PC-9 (cell line): ENCODE results near the gene GNG4. TPM values are rescaled to one million over a fixed set of nuclear protein-coding genes. Genes with fewer than 3 reads are reported as not detected.

Experiments
- BruUV-seq: library from RNA; stranded (reverse); fragments of 400-500 nt; replicated peaks from 2 replicates; lab custom pipeline; 2021; lab: Mats Ljungman, UMichigan
- CTCF ChIA-PET: fragments of 300-600 bp; sonication (Branson Sonifier 250); formaldehyde crosslinking; loops from one replicate; lab custom pipeline; 2022; ENCODE audit warnings: antibody characterized with exemption; lab: Charles Lee
- POLR2A ChIA-PET: fragments of 300-600 bp; sonication (Branson Sonifier 250); formaldehyde crosslinking; loops from one replicate; lab custom pipeline; 2022; ENCODE audit warnings: antibody characterized with exemption; ENCODE audit not compliant: unreplicated experiment; lab: Charles Lee
- DNase-seq, 2 experiments: peaks; one replicate each; pipeline versions ENCODE4 v3.0.0 to v3.0.0-alpha.2; 2015 to 2022; ENCODE audit warnings: mixed read lengths in 1 of 2
- H2AFZ ChIP-seq: fragments of 200-600 bp; sonication (generic); 2 replicates; pipeline ENCODE4 v1.8.1; 2017; ENCODE audit warnings: antibody characterized with exemption
- H3F3A ChIP-seq: fragments of 200-600 bp; sonication (generic); 2 replicates; pipeline ENCODE4 v1.8.1; 2017; ENCODE audit warnings: antibody characterized with exemption, mild to moderate bottlenecking, low read depth; ENCODE audit not compliant: insufficient read depth
- H3K27ac ChIP-seq: fragments of 200-600 bp; sonication (generic); 2 replicates; pipeline ENCODE4 v1.6.1; 2016; ENCODE audit warnings: mixed run types
- H3K27me3 ChIP-seq: fragments of 200-600 bp; sonication (generic); 2 replicates; pipeline ENCODE4 v1.6.1; 2016; ENCODE audit warnings: low read depth, mixed run types; ENCODE audit not compliant: insufficient read depth
- H3K36me3 ChIP-seq: fragments of 200-600 bp; sonication (generic); 2 replicates; pipeline ENCODE4 v1.6.1; 2016; ENCODE audit warnings: low read depth, mixed run types
- H3K4me1 ChIP-seq: fragments of 200-600 bp; sonication (generic); replicated peaks from 2 replicates; pipeline ENCODE4 v1.6.1; 2016; ENCODE audit warnings: mixed run types; ENCODE audit not compliant: insufficient read depth
- H3K4me2 ChIP-seq: fragments of 200-600 bp; sonication (generic); 2 replicates; pipeline ENCODE4 v1.6.1; 2017; ENCODE audit warnings: mixed run types
- H3K4me3 ChIP-seq: fragments of 200-600 bp; sonication (generic); 2 replicates; pipeline ENCODE4 v1.6.1; 2016; ENCODE audit warnings: mixed run types
- H3K79me2 ChIP-seq: fragments of 200-600 bp; sonication (generic); 2 replicates; pipeline ENCODE4 v1.6.1; 2017; ENCODE audit warnings: low read depth, mixed run types
- H3K9me2 ChIP-seq: fragments of 200-600 bp; sonication (generic); 2 replicates; pipeline ENCODE4 v1.8.1; 2017; ENCODE audit warnings: mild to moderate bottlenecking; ENCODE audit not compliant: insufficient read depth
- H3K9me3 ChIP-seq: fragments of 200-600 bp; sonication (generic); 2 replicates; pipeline ENCODE4 v1.8.1; 2016; ENCODE audit warnings: low read depth; ENCODE audit not compliant: insufficient read depth
- H4K20me1 ChIP-seq: fragments of 200-600 bp; sonication (generic); 2 replicates; pipeline ENCODE4 v1.8.1; 2017; ENCODE audit not compliant: insufficient read depth
- EZH2 ChIP-seq: fragments of 200-600 bp; sonication (generic); IDR thresholded peaks from 2 replicates; pipeline ENCODE4 v1.8.0; 2017; ENCODE audit warnings: antibody characterized with exemption, low read depth
- intact Hi-C: fragments of 100-400 bp; cut with micrococcal nuclease; formaldehyde crosslinking; loops from one replicate; pipeline ENCODE4 v1.10.0; 2022; ENCODE audit not compliant: unreplicated experiment
- total RNA-seq: library from RNA; stranded (reverse); gene quantifications from 2 replicates; pipeline ENCODE4 v1.2.3, GENCODE V29; 2021
- TF ChIP-seq, protein P1 (sequence below): fragments of 200-600 bp; sonication (generic); conservative IDR thresholded peaks from 2 replicates; pipeline ENCODE4 v1.6.1; 2017; ENCODE audit warnings: mixed run types, antibody characterized with exemption, mild to moderate bottlenecking, moderate library complexity

The GNG4 gene
- total RNA-seq, 1 experiment from 2014 or later = 16.3 TPM

- Histone ChIP-seq H3K27me3 (no peaks in the 10 kb centered on the region), H3K27ac (no peak overlapping the region), H3K4me3 (no peak overlapping the region), H3K4me1 (peaks cover 30% of the 10 kb centered on the region), H3K4me2 (no peak overlapping the region), H3K79me2 (no peaks in the 10 kb centered on the region), H3K9me3 (no peaks in the 10 kb centered on the region), H2AFZ (no peak overlapping the region), H3K9me2 (no peaks in the 10 kb centered on the region), H3K36me3 (no peaks in the 10 kb centered on the region), H4K20me1 (no peaks in the 10 kb centered on the region), H3F3A (peaks cover 15% of the 10 kb centered on the region; the same call in 1 of the 2 replicates)
- BruUV-seq = no TSS peak
- intact Hi-C loops = loop anchor here (10.0 kb wide), 1 partner anchor 268 kb away; no protein-coding TSS in a partner anchor
- CTCF ChIA-PET = no interaction called here
- DNase-seq = no peak
- no peak for TF ChIP-seq EZH2
- TF ChIP-seq, protein P1, sequence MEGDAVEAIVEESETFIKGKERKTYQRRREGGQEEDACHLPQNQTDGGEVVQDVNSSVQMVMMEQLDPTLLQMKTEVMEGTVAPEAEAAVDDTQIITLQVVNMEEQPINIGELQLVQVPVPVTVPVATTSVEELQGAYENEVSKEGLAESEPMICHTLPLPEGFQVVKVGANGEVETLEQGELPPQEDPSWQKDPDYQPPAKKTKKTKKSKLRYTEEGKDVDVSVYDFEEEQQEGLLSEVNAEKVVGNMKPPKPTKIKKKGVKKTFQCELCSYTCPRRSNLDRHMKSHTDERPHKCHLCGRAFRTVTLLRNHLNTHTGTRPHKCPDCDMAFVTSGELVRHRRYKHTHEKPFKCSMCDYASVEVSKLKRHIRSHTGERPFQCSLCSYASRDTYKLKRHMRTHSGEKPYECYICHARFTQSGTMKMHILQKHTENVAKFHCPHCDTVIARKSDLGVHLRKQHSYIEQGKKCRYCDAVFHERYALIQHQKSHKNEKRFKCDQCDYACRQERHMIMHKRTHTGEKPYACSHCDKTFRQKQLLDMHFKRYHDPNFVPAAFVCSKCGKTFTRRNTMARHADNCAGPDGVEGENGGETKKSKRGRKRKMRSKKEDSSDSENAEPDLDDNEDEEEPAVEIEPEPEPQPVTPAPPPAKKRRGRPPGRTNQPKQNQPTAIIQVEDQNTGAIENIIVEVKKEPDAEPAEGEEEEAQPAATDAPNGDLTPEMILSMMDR = no peak
- POLR2A ChIA-PET = no interaction called here
These were observed 3.1 kb downstream of the GNG4 start for GRCh38 chr1:235646463-235646862.

- Histone ChIP-seq H2AFZ (no peak overlapping the region), H3K36me3 (no peaks in the 10 kb centered on the region), H3F3A (peaks cover 20% of the 10 kb centered on the region; the same call in 1 of the 2 replicates), H3K4me2 (no peak overlapping the region), H3K79me2 (no peaks in the 10 kb centered on the region), H3K9me2 (no peaks in the 10 kb centered on the region), H3K9me3 (no peaks in the 10 kb centered on the region), H3K4me3 (no peak overlapping the region), H3K27me3 (no peaks in the 10 kb centered on the region), H3K27ac (no peak overlapping the region), H4K20me1 (no peaks in the 10 kb centered on the region), H3K4me1 (peaks cover 32% of the 10 kb centered on the region)
- intact Hi-C loops = loop anchor here (10.0 kb wide), 1 partner anchor 270 kb away; no protein-coding TSS in a partner anchor
- ChIA-PET CTCF (no interaction called here), POLR2A (no interaction called here)
- TF ChIP-seq EZH2 = no peak
- TF ChIP-seq, protein P1 = no peak
- BruUV-seq = no TSS peak
- DNase-seq = no peak
These were observed 4.8 kb downstream of the GNG4 start for GRCh38 chr1:235644693-235645305.

GRCh38 chr1:235643837-235644692, 5.5 kb downstream of the GNG4 start:
- no peaks in the 10 kb centered on the region for H3K36me3 ChIP-seq
- intact Hi-C loops = loop anchor here (2.0 to 10.0 kb wide), 3 partner anchors 139 to 271 kb away; partner anchors contain the start of gene B3GALNT2
- ChIA-PET CTCF (no interaction called here), POLR2A (no interaction called here)
- H3K79me2 ChIP-seq = no peaks in the 10 kb centered on the region
- no peak for DNase-seq
- no TSS peak for BruUV-seq
- H3K4me3 ChIP-seq = no peak overlapping the region
- no peaks in the 10 kb centered on the region for H4K20me1 ChIP-seq
- 0 out of 2 replicates have a peak overlapping the region, but pooled peaks have one; percentile 73 for H3K4me2 ChIP-seq
- peaks cover 32% of the 10 kb centered on the region for H3K4me1 ChIP-seq
- no peaks in the 10 kb centered on the region for H3K9me2 ChIP-seq
- H3K27me3 ChIP-seq = no peaks in the 10 kb centered on the region
- peaks cover 20% of the 10 kb centered on the region; the same call in 1 of the 2 replicates for H3F3A ChIP-seq
- H3K9me3 ChIP-seq = no peaks in the 10 kb centered on the region
- TF ChIP-seq EZH2 = no peak
- TF ChIP-seq, protein P1 = no peak
- H3K27ac ChIP-seq = no peak overlapping the region
- H2AFZ ChIP-seq = no peak overlapping the region
